Hematopoietic multipotent progenitor cell treated with erythropoietin and hydrocortisone succinate and interleukin-3 and kit ligand, for 15 days (in vitro differentiated cells): ENCODE results near the gene ACVR1B.

ENCODE experiments used
- DNase-seq: peaks from one replicate; pipeline ENCODE4 v3.0.0-alpha.2; 2015; ENCODE audit warnings: low spot score

The ACVR1B gene

DNA sequence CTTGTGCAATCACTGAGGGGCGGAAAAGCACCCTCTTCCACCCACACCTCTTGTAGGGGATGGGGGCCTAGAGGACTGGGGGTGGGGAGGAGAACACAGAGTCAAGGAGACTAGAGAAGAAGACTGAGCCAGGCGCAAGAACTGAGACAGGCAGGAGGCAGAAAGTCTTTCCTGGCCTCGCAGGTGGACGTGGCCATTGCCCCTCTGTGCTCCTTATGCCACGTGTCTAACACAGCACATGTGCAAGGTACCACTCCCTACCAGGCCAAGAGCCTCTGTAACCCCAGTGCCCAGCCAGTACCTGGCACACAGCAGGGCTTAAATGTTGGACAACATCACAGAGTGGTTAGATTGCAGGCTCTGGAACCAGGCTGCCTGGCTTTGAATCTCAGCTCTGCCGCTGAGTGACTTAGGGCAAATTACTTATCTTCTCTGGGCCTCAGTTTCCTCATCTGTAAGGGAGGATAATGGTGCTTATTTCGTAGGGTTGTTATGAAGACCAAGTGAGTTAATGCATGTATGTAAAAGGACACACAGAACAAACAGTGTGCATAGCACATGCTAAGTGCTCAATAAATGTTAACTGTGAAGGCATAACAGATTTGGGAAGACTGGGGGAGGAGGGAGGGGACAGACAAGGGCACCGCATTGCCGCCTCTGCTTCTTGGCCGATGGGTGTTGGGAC, 53.9 kb downstream of the ACVR1B start:
- DNase-seq = no peak

DNA sequence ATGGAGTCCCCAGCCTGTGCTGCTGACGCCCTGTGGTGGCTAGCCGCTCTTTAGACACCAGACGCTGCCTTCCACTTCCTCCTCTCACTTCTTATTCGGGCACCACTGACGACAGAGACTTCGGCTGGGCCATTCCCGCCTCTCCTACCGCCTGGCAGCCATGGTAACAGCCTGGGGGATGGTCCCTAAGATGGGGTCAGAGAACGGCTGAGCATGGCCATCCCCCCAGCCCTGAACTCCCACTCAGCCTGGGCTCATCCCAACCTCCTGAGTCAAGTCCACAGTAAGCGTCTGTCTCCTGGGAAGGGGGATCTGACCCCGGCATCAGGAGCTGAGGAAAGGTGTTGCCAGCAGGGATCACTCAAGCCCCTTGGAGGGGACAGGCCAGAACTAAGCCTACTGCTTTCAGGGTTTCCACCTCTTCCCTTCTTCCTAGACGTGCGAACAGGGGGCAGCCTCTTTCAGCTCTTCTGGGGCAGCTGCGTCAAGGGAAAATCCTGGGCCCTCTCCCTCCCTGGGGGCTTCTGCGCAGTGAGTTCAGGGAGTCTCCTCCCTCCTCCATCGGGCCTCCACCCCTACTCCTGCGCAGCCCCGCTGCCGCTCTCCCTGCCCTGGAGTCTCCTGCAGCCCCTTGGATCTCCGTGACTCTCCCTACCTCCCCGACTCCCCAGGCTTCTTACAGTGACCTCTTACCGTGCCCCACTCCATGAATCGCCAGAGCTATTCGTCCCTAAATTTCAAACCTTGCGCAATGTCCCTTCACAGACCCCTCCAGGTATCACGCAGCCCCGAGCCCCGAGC, 54.6 kb downstream of the ACVR1B start:
- DNase-seq = no peak

DNA sequence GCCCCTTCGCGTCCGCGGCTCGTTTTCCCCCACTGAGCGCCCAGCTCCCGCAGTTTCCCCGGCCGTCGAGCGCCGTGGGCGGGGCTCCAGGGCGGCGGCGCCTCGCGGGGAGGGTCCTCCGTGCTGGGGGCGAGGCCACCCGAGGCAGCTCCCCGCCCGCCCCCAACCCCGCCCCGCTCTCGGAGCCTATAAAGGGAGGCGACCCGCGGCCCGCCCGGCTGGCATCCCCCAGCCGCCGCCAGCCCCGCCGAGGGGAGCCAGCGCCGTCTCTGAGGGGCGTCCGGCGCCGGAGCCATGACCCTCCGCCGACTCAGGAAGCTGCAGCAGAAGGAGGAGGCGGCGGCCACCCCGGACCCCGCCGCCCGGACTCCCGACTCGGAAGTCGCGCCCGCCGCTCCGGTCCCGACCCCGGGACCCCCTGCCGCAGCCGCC, 55.2 kb downstream of the ACVR1B start, which contains the start of gene TAMALIN:
TAMALIN (plus strand) TSS at position 221 of the 432 bp plus-strand sequence; CDS start at position 295, 74 bp downstream.
- no peak for DNase-seq

DNA sequence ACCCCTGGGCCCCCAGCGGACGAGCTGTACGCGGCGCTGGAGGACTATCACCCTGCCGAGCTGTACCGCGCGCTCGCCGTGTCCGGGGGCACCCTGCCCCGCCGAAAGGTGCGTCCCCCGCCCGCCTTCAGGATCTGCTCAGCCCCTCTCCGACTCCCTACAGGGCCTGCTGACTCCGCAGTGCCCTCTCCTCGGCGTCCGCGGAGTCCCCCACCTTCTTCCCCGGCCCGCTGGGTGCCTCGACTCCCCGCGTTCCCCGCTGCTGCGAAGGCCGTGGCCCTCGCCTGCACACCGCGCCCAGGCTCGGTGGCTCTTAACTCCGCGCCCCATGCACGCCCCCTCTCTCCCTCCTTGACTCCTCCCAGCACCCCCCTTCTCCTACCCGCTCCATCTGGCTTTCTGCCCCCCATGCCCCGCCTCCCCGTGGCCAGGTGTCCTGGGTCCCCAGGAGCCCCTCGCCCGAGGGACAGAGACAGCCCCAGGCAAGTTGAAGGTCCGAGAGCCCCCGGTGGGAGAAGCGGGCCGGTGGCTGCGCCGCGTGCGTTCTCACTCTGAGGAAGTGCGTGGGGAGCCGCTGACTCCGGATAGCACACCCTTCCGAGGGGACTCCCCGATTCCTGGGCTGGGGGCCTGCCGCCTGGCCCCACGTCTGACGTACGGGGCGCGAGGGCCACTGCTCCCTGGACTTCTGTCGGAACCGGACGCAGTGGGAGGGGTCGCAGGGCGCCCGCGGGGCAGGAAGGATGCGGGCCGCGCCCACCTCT, 55.8 kb downstream of the ACVR1B start:
- no peak for DNase-seq

DNA sequence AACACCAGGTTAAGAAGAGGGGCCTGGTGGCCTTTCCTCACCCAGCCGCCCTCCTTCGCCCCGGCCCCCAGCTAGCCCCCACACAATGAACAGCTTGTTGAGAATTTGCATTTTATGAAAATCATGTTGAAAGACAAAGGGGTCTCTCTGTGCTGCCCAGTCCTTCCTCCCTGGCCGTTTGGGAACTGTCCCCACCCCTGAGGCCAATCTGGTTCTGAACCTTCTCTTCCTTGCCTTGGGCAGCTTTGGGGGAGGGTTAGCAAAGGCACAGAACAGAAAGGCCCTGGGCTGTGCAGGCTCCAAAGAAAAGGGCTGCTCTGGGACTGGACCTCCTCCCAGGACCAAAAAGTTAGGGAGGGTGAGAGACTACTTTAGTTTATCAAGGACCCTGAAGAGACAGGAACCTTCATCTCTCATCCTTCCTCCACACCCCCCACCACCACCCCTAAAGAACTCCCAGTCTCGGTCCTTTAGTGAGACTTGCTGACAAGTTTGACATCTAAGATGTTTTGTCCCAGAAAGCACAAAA, 56.5 kb downstream of the ACVR1B start:
- DNase-seq = no peak

DNA sequence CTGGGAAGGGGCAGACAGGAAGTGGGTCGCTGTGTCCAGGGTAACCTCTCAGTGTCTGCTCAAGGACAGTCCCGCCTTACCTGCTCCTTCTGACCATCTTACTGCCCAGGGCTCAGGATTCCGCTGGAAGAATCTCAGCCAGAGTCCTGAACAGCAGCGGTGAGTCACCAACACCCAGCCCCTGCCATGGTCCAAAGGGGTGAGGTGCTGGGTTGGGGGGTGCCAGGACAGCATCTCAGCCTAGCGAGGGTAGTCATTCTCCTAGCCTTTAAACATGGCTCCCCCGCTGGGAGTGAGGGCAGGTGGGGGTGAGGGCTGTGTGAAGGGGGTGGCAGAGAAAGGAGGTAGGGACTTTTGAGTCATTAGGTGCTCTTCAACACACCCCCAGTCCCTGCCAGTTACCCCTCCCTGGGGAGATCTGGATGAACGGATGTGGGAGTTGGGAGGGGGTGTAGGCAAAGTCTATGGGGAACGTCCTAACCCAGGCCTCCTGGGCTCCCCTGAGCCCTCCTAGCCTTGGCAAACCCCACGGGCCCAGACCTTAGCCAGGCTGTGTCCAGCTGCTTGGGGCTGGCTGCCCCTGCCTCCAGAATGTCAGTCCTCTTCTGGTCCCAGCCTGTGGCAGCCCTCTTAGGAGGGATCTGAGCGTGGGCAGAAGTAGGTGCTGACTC, 57.7 kb downstream of the ACVR1B start:
- no peak for DNase-seq

DNA sequence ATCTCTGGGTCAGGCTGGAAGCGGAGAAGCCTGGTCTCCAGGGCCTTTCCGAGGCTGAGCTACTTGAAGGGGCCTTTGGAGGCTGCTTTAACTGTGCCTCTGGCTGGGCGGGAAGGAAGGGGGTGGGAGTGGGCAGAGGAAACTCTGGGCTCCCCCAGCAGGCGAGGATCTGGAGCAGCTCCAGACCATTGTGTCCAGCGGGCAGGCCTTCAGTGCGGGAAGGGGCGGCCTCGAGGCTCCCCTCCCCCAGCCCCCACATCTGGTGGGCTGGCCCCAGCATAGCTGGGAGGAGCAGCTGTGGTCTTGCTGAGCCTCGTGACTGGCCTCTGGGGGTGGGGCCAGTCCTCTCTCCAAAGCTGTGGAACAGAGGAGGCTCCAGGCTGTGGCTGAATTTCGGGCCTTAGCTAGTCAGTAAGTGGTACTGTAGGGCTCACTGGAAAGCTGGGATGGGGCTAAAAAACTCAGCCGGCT, 58.7 kb downstream of the ACVR1B start:
- no peak for DNase-seq

DNA sequence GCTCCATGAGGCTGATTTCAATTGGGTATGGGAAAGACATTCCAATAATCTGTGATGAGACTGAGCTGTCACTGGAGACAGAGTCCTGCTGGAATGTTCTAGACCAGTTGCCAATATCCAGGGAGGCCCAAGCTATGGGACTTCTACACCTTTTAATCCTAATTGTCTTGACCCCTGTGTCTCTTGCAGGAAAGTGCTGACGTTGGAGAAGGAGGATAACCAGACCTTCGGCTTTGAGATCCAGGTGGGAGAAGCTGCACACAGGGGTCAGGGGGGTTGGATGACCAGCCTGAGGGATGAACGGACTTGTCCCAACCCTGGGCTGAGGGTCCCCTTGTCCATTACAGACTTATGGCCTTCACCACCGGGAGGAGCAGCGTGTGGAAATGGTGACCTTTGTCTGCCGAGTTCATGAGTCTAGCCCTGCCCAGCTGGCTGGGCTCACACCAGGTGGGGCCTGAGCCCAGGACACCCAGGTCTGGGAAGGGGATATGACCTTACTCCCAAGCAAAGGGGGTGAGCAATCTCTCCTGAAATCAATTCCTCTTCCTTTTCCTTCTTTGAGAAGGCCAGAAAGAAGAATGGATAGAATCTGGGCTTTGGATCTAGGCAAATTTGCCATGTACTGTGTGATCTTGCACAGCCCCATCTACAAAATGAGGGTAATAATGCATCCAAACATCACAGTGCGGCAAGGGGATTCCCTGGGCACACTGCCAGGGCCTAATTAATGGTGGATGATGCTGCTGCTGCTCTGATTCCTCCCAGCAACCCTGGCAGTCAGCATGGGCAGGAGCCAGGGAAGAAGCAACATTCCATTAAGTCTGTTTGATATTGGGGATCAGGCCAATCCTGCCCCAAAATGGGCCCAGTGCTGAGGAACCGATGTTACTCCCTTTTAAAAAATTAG, 59.4 kb downstream of the ACVR1B start:
- no peak for DNase-seq

DNA sequence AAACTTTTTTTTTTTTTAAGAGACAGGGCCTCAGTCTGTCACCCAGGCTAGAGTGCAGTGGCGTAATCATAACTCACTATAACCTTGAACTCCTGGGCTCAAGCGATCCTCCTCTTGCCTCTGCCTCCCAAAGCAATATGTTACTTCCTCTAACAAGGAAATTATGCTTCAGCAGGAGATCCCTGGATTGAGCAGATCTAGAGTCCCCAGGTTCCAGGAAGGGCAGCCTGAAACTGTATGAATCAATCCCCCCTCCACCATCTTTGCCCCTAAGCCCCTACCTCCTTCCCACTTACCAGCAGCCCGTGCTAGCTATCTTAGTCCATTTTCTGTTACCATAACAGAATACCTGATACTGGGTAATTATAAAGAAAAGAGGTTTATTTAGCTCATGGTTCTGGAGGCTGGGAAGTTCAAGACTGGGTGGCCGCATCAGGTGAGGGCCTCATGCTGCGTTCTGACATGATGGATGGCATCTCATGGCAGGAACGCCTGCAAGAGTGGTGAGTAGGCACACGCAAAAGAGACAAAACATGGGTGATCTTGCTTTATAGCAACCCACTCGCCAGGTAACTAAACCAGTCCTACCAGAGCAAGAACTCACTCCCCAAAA, 60.2 kb downstream of the ACVR1B start:
- DNase-seq = no peak

DNA sequence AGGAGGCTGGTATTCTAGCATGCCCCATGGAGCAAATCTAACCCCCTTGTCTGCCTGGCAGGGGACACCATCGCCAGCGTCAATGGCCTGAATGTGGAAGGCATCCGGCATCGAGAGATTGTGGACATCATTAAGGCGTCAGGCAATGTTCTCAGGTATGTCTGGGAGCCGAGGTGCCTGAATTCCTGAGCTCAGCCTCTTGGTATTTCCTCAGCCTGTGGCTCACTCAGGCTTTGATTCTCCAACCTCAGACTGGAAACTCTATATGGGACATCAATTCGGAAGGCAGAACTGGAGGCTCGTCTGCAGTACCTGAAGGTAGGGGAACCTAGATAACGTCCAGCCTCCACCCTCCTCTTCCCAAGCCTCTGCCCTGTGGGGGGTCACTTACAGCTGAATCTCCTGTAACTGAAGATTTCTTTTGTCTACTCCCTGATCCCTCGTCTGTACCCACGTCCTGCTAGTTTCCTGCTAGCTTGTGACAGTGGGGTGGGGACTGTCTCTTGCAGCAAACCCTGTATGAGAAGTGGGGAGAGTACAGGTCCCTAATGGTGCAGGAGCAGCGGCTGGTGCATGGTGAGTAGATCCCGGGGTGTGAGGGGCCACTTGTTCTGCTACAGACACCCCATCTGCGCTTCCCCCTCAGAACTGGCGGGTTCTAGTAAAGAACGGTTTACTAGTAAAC, 62.3 kb downstream of the ACVR1B start:
- no peak for DNase-seq

DNA sequence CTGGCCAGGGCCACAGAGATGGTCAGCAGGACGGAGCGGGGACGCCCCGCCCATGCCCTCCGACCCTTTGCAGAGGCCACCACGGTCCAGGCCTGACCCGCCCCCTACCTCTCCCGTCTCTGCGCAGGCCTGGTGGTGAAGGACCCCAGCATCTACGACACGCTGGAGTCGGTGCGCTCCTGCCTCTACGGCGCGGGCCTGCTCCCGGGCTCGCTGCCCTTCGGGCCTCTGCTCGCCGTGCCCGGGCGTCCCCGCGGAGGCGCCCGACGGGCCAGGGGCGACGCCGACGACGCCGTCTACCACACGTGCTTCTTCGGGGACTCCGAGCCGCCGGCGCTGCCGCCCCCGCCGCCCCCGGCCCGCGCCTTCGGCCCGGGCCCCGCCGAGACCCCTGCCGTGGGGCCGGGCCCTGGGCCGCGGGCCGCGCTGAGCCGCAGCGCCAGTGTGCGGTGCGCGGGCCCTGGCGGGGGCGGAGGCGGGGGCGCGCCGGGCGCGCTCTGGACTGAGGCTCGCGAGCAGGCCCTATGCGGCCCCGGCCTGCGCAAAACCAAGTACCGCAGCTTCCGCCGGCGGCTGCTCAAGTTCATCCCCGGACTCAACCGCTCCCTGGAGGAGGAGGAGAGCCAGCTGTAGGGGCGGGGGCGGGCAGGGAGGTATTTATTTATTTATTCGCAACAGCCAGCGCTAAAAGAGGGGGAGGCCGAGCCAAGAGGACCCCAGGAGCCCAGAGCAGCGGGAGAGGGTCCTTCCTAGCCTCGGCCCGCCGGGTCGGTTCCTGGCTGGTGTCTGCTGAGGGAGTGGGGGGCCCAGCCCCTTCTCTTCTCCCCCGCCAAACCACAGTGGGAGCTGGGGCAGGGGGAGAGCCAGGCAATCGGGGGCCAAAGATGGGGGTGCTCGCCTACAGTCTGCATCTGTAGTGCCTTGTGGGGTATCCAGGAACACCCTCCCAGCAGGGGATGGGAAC, 63.4 kb downstream of the ACVR1B start:
- DNase-seq = no peak

DNA sequence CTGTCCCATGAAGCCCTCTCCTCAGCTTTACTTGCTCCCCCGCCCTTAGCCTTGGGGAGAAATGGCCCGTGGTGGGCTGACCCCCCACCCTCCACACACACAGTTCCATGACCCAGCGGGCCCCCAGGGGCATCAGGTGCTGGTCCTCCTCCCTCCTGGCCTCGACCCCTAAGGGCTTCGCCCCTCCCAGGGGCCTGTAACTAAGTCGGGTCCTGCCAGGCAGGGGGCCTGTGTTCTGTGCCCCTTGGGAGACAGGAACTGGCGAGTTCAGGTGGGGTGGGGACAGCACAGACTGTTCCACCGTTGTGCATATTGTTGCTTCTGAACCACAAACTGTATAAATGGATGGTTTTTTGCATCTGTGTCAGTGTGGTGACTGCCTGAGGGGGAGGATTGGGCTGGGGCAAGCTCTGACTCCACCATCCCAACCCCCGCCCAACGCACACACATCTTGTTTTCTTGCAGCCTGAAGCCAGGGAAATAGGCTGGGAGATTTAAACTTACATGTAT, 64.1 kb downstream of the ACVR1B start:
- no peak for DNase-seq

DNA sequence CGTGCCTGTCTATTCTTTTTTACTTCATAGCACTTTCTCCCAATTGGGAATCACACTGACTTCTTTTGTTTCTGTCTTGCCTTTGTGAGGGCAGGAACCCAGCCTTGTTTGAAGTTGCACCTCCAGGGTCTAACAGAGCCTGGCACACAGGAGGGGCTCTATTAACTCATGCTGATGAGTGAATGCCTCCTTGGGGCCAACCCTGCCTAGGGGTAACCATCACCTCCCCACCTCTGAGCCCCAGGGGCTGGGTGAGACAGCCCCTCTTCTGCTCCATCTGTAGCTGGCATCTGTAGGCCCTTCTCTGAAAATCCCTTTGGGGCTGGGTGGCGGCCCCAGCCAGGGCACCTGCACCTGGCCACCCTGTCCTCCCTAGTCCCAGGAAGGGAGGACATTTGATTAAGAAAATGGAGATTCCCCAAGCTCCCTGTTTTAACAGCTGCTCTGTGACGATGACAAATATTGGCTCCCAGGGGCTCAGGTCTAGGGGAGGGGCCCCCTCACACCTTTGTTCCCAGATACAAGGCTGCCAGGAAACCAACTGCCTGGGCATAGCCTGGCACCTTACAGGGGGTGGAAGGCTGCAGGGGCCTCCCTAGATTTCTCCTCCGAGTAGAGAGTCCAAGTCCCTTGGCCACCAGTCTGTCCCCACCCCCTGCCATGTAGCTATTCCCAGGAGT, 67.1 kb downstream of the ACVR1B start:
- DNase-seq = no peak

DNA sequence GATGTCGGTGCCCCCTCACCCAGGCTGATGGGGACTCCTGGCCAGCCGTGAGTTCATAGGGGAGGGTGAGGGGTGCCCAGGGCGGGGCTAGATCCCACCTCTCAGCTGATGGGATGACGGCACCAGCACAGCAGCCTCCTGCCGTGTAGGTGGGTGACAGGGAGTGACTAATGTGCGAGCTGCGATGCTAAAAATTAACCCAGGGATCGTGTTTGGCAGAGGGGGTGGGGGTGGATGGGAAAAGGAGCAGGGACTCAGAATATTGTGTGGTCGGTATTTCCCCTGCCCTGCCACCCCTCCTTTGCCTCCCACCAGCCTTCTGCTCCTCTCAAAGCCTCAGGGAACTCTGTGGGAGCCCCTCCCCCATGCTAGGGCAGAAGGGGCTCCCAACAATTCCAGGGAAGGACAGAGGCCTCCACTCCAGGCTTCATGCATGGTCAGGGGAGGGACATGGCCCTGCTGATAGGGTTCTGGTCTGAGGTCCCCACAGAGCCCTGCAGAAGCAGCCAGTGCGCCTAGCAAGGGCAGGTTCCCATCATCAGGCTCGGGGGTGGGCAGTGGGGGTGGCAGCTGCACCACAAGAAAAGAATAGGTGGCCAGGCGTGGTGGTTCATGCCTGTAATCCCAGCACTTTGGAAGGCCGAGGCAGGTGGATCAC, 67.7 kb downstream of the ACVR1B start:
- no peak for DNase-seq

DNA sequence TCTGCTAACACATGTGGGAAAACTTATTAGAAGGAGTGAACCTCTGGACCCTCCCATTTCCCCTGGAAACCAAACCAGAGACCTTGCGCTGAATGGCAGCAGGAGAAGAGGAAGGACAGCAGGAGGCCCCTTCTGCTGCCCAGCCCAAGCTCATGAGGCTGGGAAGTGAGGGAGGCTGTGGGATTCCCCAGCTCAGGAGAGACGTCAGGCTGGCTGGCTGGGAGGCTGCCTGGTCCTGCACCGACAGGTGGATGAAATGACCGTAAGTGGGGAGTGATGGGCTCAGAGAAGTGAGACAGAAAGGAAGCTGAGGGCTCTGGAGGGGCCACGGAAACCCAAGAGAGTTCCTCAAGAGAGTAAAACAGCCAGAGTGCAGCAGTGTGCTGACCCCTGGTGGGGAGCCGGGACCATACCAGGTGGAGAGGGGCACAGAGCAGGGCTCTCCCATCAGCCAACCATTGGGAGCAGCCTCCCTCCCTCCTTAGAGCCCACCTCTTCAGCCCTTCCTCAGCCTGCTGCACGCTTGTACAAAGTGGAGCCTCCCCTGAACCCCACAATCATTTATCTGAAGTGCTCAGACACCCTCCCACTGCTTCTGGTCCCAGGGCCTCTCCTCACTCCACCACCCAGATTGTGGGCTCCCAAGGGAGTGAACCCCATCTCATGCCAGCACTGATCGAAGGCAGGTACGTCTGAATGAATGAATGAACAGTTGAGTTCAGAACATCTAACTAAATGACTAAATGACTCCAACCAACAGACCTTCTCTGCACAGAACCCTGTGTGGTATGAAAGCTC, 69.2 kb downstream of the ACVR1B start:
- DNase-seq = no peak

DNA sequence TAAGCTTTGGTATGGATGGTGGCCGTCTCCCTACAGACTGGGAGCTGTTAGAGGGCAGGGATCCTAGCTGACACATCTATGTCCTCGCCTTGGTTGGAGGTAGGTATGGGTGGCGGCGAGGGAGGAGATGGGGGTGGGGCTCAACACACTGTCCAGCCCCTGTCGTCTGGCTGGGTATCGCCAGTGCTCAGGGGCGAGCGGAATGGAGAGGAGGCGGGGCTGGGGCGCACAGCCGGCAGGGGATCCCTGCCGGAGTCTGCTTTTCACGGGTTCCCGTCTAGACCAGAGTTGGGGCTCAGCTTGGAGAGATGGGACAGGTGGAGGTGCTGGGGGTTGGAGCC, 71.3 kb downstream of the ACVR1B start:
- DNase-seq = no peak
